Ishikawa (cell line): ENCODE data around the gene AMFR.

ENCODE experiments used
- CEBPB ChIP-seq: IDR thresholded peaks from 2 replicates; pipeline ENCODE4 v1.6.1; 2012
- CREB1 ChIP-seq: IDR thresholded peaks from 2 replicates; pipeline ENCODE4 v1.6.1; 2012; ENCODE audit warnings: low read depth
- EGR1 ChIP-seq: IDR thresholded peaks from 2 replicates; pipeline ENCODE4 v1.6.1; 2012
- EP300 ChIP-seq: IDR thresholded peaks from 2 replicates; pipeline ENCODE4 v1.6.1; 2012; ENCODE audit warnings: borderline replicate concordance
- FOXM1 ChIP-seq: IDR thresholded peaks from 2 replicates; pipeline ENCODE4 v1.6.1; 2012; ENCODE audit warnings: low read depth, borderline replicate concordance
- MAX ChIP-seq: IDR thresholded peaks from 2 replicates; pipeline ENCODE4 v1.6.1; 2012
- NFIC ChIP-seq: IDR thresholded peaks from 2 replicates; pipeline ENCODE4 v1.6.1; 2012
- RAD21 ChIP-seq: IDR thresholded peaks from 2 replicates; pipeline ENCODE4 v1.6.1; 2012; ENCODE audit warnings: low read depth
- TAF1 ChIP-seq: IDR thresholded peaks from 2 replicates; pipeline ENCODE4 v1.6.1; 2012; ENCODE audit warnings: low read depth, mild to moderate bottlenecking
- TCF12 ChIP-seq: IDR thresholded peaks from 2 replicates; pipeline ENCODE4 v1.6.1; 2012; ENCODE audit warnings: low read depth
- TEAD4 ChIP-seq: IDR thresholded peaks from 2 replicates; pipeline ENCODE4 v1.6.1; 2012
- YY1 ChIP-seq: IDR thresholded peaks from 2 replicates; pipeline ENCODE4 v1.6.1; 2012; ENCODE audit warnings: low read depth
- ZBTB7A ChIP-seq: IDR thresholded peaks from 2 replicates; pipeline ENCODE4 v1.6.1; 2012; ENCODE audit warnings: low read depth
- TF ChIP-seq, protein P1 (sequence below): IDR thresholded peaks from 2 replicates; pipeline ENCODE4 v1.6.1; 2012; ENCODE audit warnings: low read depth, mild to moderate bottlenecking
- TF ChIP-seq, protein P2 (sequence below): IDR thresholded peaks from 2 replicates; pipeline ENCODE4 v1.6.1; 2012

Gene AMFR

DNA sequence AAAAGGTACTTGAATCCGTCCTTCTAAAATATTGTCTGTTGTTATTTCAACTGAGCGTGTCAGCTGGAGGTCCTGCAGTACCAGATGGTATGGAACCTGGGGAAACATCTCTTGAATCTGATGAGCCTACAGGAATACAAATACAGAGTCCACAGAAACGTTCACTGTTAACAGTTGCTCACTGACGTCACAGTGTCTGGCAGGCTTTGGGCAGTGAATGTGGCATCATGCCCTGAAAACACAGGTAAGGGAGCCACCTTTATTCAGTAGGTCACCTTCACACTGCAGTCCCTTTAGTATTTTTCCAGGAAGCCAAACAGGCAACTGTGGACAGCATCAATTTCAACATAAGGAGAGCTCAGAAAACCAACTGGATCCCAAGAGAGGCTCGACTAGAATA lies 56.1 kb downstream of the AMFR start:
- TF ChIP-seq, protein P1, sequence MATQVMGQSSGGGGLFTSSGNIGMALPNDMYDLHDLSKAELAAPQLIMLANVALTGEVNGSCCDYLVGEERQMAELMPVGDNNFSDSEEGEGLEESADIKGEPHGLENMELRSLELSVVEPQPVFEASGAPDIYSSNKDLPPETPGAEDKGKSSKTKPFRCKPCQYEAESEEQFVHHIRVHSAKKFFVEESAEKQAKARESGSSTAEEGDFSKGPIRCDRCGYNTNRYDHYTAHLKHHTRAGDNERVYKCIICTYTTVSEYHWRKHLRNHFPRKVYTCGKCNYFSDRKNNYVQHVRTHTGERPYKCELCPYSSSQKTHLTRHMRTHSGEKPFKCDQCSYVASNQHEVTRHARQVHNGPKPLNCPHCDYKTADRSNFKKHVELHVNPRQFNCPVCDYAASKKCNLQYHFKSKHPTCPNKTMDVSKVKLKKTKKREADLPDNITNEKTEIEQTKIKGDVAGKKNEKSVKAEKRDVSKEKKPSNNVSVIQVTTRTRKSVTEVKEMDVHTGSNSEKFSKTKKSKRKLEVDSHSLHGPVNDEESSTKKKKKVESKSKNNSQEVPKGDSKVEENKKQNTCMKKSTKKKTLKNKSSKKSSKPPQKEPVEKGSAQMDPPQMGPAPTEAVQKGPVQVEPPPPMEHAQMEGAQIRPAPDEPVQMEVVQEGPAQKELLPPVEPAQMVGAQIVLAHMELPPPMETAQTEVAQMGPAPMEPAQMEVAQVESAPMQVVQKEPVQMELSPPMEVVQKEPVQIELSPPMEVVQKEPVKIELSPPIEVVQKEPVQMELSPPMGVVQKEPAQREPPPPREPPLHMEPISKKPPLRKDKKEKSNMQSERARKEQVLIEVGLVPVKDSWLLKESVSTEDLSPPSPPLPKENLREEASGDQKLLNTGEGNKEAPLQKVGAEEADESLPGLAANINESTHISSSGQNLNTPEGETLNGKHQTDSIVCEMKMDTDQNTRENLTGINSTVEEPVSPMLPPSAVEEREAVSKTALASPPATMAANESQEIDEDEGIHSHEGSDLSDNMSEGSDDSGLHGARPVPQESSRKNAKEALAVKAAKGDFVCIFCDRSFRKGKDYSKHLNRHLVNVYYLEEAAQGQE: no peak
- TF ChIP-seq TCF12: no peak
- TF ChIP-seq, protein P2, sequence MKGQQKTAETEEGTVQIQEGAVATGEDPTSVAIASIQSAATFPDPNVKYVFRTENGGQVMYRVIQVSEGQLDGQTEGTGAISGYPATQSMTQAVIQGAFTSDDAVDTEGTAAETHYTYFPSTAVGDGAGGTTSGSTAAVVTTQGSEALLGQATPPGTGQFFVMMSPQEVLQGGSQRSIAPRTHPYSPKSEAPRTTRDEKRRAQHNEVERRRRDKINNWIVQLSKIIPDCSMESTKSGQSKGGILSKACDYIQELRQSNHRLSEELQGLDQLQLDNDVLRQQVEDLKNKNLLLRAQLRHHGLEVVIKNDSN: no peak
- TF ChIP-seq TAF1: no peak

GRCh38 chr16:56368545-56368944 lies 56.8 kb downstream of the AMFR start:
- TF ChIP-seq MAX (no peak), NFIC (no peak)

GRCh38 chr16:56367764-56368163 lies 57.6 kb downstream of the AMFR start:
- no peak for TF ChIP-seq TAF1
- TF ChIP-seq TCF12: no peak
- no peak for TF ChIP-seq NFIC
- TF ChIP-seq MAX: no peak
- no peak for TF ChIP-seq TEAD4
- TF ChIP-seq, protein P1: no peak
- no peak for TF ChIP-seq RAD21
- no peak for TF ChIP-seq CEBPB
- no peak for TF ChIP-seq EGR1
- TF ChIP-seq EP300: no peak
- TF ChIP-seq, protein P2: no peak
- TF ChIP-seq CREB1: no peak
- no peak for TF ChIP-seq FOXM1
- TF ChIP-seq ZBTB7A: no peak
- no peak for TF ChIP-seq YY1

DNA sequence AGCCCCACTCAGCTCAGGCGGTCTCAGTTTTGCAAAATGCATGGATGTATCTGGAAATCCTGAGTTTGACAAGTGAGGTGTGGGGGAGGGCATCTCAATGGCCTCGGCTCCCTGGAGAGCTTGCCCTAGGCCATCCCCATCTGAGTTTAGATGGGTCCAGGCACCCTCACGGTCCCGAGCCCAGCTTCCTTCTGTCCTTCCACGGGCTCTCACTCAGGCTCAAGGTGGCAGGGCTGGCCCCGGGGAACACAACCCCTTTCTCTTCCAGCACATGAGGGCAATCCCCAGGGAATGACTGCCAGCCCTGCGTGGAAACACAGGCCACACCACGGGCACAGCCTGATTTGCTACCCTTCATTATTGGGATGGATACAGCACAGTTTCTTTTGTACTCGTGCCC lies 58.4 kb downstream of the AMFR start:
- TF ChIP-seq NFIC (no peak), FOXM1 (no peak)
- TF ChIP-seq, protein P2: no peak
- TF ChIP-seq, protein P1: no peak

DNA sequence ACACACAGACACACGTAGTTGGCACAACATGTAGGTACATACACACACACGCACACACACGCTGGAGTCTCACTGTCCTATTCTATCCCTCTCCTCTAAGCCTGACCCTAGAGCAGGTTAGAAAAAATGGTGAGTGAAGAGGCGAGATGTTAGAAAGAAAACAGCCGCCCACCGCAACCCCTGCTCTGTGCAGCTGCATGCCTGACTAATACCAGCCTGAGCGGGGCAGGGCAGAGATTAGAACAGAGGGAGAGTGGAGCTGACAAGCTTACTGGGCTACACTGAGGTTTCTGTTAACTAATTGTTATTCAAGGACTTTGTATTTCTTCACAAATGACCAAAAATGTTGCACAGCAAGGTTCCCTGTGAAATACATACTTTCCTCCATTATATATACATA lies 59.8 kb downstream of the AMFR start:
- TF ChIP-seq TAF1 (no peak), CREB1 (no peak), CEBPB (no peak), EGR1 (no peak), ZBTB7A (no peak), FOXM1 (no peak), YY1 (no peak), RAD21 (no peak), TEAD4 (no peak), TCF12 (no peak), NFIC (no peak), EP300 (no peak), MAX (no peak)
- TF ChIP-seq, protein P1: no peak
- TF ChIP-seq, protein P2: no peak
